ENCODE results near the gene AARS2.

- TF ChIP-seq CTCF (IDR thresholded peaks at IDR 0.05) (no peak), POLR2A (IDR thresholded peaks at IDR 0.05) (no peak)
Observed at GRCh38 chr6:44305200-44305725, 7.9 kb downstream of the AARS2 start.
